HepG2 (cell line): ENCODE measurements around the gene CERS5. TPM values are rescaled to one million over a fixed set of nuclear protein-coding genes. Genes with fewer than 3 reads are reported as not detected.

Source experiments
- BORCS8-MEF2B ChIP-seq: sonication (generic); formaldehyde crosslinking; IDR thresholded peaks from 2 replicates; pipeline ENCODE4 v1.8.0; 2022; ENCODE audit warnings: mild to moderate bottlenecking, missing genetic modification reagents
- CREBL2 ChIP-seq: sonication (generic); formaldehyde crosslinking; IDR thresholded peaks from 2 replicates; pipeline ENCODE4 v1.8.1; 2023; ENCODE audit warnings: missing genetic modification reagents, mild to moderate bottlenecking, borderline replicate concordance
- HNF1A ChIP-seq, 2 experiments: sonication (generic) in 1 of 2; formaldehyde crosslinking in 1 of 2; IDR thresholded peaks; 2 replicates each; pipeline versions ENCODE4 v1.4.0 to v1.6.1; 2016 to 2020; ENCODE audit warnings: borderline replicate concordance in 1 of 2, low read depth in 1 of 2, mild to moderate bottlenecking in 1 of 2, missing genetic modification reagents in 1 of 2
- IKZF4 ChIP-seq: sonication (generic); formaldehyde crosslinking; IDR thresholded peaks from 2 replicates; pipeline ENCODE4 v1.5.1; 2020; ENCODE audit warnings: borderline replicate concordance, mild to moderate bottlenecking, low read depth, missing genetic modification reagents; ENCODE audit errors: not compliant biosample characterization
- MED13 ChIP-seq: sonication (generic); formaldehyde crosslinking; IDR thresholded peaks from 2 replicates; pipeline ENCODE4 v1.5.0; 2020; ENCODE audit warnings: missing genetic modification reagents
- NCOA5 ChIP-seq: sonication (generic); formaldehyde crosslinking; IDR thresholded peaks from 2 replicates; pipeline ENCODE4 v1.4.0; 2020; ENCODE audit warnings: missing genetic modification reagents
- RBM22 ChIP-seq: fragments of 200-400 bp; formaldehyde crosslinking; optimal IDR thresholded peaks from 2 replicates; pipeline ENCODE3; 2017; ENCODE audit warnings: mild to moderate bottlenecking, low read length, moderate library complexity
- ZFP91 ChIP-seq: sonication (generic); formaldehyde crosslinking; IDR thresholded peaks from 2 replicates; pipeline ENCODE4 v1.9.0; 2022; ENCODE audit warnings: missing genetic modification reagents, mild to moderate bottlenecking, borderline replicate concordance
- ZNF326 ChIP-seq: sonication (generic); formaldehyde crosslinking; IDR thresholded peaks from 2 replicates; pipeline ENCODE4 v1.4.0; 2020; ENCODE audit warnings: missing genetic modification reagents, borderline replicate concordance
- ZNF816 ChIP-seq: sonication (generic); formaldehyde crosslinking; IDR thresholded peaks from 2 replicates; pipeline ENCODE4 v1.8.0; 2022; ENCODE audit warnings: missing genetic modification reagents, mild to moderate bottlenecking, borderline replicate concordance
- ZNF839 ChIP-seq: sonication (generic); formaldehyde crosslinking; IDR thresholded peaks from 2 replicates; pipeline ENCODE4 v1.4.0; 2020; ENCODE audit warnings: missing genetic modification reagents, mild to moderate bottlenecking, borderline replicate concordance
- polyA plus RNA-seq, 8 experiments: library from polyadenylated mRNA; depleted of rRNA in 3 of 8; stranded (reverse) in 7 of 8; unstranded in 1 of 8; fragments of >200 nt; fragmentation: Illumina TruSeq in 4 of 8; extraction: Trizol in 4 of 8; gene quantifications; 2 replicates each; pipeline versions ENCODE4 v1.2.1 to v1.2.3, GENCODE V29; 2011 to 2016; ENCODE audit warnings: low read depth in 4 of 8, missing spikeins in 1 of 8, mixed read lengths in 1 of 8; ENCODE audit not compliant: insufficient read depth in 1 of 8
- total RNA-seq, 5 experiments: library from RNA; depleted of rRNA; stranded (reverse); fragments of >200 nt; fragmentation: Illumina TruSeq; extraction: Trizol; gene quantifications; 2 replicates each; pipeline ENCODE4 v1.2.3, GENCODE V29; 2016; ENCODE audit warnings: low read depth in 1 of 5
- TF ChIP-seq, protein P1 (sequence below): sonication (generic); formaldehyde crosslinking; IDR thresholded peaks from one replicate; pipeline ENCODE4 v1.5.1; 2020; ENCODE audit warnings: mild to moderate bottlenecking, missing genetic modification reagents; ENCODE audit errors: not compliant biosample characterization

The CERS5 gene
- total and polyA plus RNA-seq, 2 of the 13 experiments (the other 11 are each of a cell fraction or from before 2014, with no cell fraction given): 22.3 to 48.8 TPM

DNA sequence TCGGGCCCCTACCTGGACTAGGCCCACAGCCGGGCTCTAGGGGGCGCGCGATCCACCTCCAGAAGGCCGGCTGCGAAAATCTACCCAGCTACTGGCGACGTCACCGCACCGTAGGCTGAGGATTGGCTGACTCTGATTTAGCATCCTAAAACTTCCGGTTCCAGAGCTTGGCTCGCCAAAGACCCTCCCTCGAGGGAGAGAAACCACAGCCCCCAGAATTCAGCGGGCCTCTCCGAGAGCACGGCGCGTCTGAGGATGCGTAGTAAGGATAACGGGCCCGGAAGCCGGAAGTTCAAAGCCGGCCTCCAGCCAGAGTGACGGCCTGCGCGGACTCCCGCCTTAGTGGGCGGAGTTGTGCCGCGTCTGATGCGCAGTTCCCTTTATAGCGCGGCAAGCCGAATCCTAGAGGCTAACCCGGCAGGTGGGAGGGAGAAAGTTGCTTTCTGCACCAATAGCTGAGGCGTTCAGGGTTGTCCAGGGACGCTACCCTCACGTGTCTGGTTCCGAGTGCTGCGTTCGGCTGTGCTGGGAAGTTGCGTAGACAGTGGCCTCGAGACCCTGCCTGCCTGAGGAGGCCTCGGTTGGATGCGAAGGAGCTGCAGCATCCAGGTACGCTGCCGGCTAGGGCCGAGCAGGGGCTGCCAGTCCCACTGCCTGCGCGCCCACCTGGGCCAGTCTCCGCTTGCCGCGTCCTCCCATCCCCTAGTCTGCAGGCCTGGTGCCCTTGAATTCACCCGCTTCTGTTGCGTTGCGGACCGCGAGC, 55.3 kb downstream of the CERS5 start, which contains the start of gene COX14 (continued):
- peak; percentile 81; the same call in 1 of the 2 replicates for TF ChIP-seq CREBL2 (CRISPR knock-in tag)
- TF ChIP-seq ZNF326: no peak; the same call in 1 of the 2 replicates
- no peak for TF ChIP-seq HNF1A (IDR thresholded peaks at IDR 0.05; ENCODE audit: low read depth)
- peak; percentile 58; the same call in 1 of the 2 replicates for TF ChIP-seq HNF1A (CRISPR knock-in tag; IDR thresholded peaks at IDR 0.05; ENCODE audit: borderline replicate concordance)
- peak; percentile 84; the same call in 1 of the 2 replicates for TF ChIP-seq BORCS8-MEF2B (CRISPR knock-in tag)
- TF ChIP-seq MED13: no peak; the same call in 1 of the 2 replicates
- no peak for TF ChIP-seq NCOA5 (CRISPR knock-in tag)
- peak; percentile 47 for TF ChIP-seq IKZF4 (CRISPR knock-in tag)
- peak; percentile 91 for TF ChIP-seq ZFP91 (CRISPR knock-in tag)
- no peak for TF ChIP-seq RBM22
- peak; percentile 98 for TF ChIP-seq ZNF839 (CRISPR knock-in tag)
- TF ChIP-seq, protein P1, sequence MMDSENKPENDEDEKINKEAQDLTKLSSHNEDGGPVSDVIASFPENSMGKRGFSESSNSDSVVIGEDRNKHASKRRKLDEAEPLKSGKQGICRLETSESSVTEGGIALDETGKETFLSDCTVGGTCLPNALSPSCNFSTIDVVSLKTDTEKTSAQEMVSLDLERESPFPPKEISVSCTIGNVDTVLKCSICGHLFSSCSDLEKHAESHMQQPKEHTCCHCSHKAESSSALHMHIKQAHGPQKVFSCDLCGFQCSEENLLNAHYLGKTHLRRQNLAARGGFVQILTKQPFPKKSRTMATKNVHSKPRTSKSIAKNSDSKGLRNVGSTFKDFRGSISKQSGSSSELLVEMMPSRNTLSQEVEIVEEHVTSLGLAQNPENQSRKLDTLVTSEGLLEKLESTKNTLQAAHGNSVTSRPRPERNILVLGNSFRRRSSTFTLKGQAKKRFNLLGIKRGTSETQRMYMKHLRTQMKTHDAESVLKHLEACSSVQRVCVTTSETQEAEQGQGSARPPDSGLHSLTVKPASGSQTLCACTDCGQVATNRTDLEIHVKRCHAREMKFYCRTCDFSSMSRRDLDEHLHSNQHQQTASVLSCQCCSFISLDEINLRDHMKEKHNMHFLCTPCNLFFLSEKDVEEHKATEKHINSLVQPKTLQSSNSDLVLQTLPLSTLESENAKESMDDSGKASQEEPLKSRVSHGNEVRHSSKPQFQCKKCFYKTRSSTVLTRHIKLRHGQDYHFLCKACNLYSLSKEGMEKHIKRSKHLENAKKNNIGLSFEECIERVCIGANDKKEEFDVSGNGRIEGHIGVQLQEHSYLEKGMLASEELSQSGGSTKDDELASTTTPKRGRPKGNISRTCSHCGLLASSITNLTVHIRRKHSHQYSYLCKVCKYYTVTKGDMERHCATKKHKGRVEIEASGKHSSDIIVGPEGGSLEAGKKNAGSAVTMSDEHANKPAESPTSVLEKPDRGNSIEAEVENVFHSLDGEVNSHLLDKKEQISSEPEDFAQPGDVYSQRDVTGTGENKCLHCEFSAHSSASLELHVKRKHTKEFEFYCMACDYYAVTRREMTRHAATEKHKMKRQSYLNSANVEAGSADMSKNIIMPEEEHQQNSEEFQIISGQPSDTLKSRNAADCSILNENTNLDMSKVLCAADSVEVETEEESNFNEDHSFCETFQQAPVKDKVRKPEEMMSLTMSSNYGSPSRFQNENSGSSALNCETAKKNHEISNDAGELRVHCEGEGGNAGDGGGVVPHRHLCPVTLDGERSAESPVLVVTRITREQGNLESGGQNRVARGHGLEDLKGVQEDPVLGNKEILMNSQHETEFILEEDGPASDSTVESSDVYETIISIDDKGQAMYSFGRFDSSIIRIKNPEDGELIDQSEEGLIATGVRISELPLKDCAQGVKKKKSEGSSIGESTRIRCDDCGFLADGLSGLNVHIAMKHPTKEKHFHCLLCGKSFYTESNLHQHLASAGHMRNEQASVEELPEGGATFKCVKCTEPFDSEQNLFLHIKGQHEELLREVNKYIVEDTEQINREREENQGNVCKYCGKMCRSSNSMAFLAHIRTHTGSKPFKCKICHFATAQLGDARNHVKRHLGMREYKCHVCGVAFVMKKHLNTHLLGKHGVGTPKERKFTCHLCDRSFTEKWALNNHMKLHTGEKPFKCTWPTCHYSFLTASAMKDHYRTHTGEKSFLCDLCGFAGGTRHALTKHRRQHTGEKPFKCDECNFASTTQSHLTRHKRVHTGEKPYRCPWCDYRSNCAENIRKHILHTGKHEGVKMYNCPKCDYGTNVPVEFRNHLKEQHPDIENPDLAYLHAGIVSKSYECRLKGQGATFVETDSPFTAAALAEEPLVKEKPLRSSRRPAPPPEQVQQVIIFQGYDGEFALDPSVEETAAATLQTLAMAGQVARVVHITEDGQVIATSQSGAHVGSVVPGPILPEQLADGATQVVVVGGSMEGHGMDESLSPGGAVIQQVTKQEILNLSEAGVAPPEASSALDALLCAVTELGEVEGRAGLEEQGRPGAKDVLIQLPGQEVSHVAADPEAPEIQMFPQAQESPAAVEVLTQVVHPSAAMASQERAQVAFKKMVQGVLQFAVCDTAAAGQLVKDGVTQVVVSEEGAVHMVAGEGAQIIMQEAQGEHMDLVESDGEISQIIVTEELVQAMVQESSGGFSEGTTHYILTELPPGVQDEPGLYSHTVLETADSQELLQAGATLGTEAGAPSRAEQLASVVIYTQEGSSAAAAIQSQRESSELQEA (CRISPR knock-in tag): peak; percentile 38
- no peak for TF ChIP-seq ZNF816 (CRISPR knock-in tag)
